ENCODE results near the gene SH2D4B. TPM values are rescaled to one million over a fixed set of nuclear protein-coding genes. Genes with fewer than 3 reads are reported as not detected.
A peak's percentile ranks its signal among the peaks of the same experiment; 100 is the strongest.

SH2D4B gene
- total RNA-seq, 2 experiments from 2014 or later, result 0.11 TPM; not detected in 1

DNA sequence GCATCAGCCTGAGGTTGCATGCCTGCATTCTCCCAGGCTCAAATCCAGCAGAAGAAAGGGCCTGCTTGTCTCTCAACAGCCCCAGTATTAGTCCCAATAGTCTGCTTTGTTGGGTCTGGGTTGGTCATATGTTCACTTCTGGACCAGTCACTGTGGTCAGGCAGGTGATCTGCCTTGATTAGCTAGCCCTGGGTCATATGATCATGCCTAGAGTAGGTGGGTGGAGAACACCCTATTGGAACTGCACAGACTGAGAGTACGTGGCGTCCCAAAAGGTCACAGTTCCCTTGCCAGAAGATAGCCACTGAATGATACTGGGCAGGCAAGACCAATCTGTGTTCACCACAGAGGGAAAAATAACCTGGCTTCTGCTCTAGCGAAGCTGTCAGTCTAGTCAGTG is 80.1 kb downstream of the SH2D4B start:
- no peaks in the 10 kb centered on the region for H3K36me3 Mint-ChIP-seq (ENCODE audit: low read depth)
- DNase-seq (no peak), ATAC-seq (no peak)
- no peak overlapping the region for H3K4me3 Mint-ChIP-seq
- no peaks in the 10 kb centered on the region for H3K4me1 Mint-ChIP-seq
- intact Hi-C loops (cut with DNase I, micrococcal nuclease), result no loop called here
- H3K27me3 Mint-ChIP-seq, result no peaks in the 10 kb centered on the region
- no peaks in the 10 kb centered on the region for H3K9me3 Mint-ChIP-seq (ENCODE audit: low read depth)
- CTCF ChIA-PET, result interaction anchor here (1.1 to 1.5 kb wide), 3 partner anchors 8 to 174 kb away, joined by 3 to 4 read pairs (median 4); no protein-coding TSS in a partner anchor
- H3K27ac Mint-ChIP-seq, result no peak overlapping the region
- POLR2A ChIA-PET, result no interaction called here

DNA sequence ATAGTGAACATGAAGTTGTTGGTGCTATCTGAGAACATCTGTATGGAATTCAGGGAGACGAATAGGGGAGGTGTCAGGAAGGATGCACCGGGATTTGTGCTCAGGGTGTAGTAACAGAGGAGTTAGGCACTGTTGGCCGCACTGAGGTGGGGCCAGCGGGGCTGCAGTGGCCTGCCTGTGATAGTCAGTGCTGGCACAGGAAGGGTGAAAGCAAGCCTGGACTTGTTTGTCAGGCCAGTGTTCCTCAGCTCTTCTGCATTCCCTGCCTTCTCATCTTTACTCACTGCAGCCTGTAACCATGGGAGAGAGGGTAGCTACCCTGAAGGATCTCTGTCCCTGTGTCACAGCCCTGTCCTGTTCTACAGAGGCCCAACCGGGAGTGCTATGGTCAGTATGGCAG is 81.3 kb downstream of the SH2D4B start:
- no peaks in the 10 kb centered on the region for H3K27me3 Mint-ChIP-seq
- POLR2A ChIA-PET, result no interaction called here
- CTCF ChIA-PET, result interaction anchor here (1.1 to 1.4 kb wide), 2 partner anchors 9 to 44 kb away, joined by 4 to 5 read pairs; no protein-coding TSS in a partner anchor
- intact Hi-C loops (cut with DNase I, micrococcal nuclease), result no loop called here
- ATAC-seq (no peak), DNase-seq (no peak)
- no peaks in the 10 kb centered on the region for H3K36me3 Mint-ChIP-seq (ENCODE audit: low read depth)
- H3K4me3 Mint-ChIP-seq, result no peak overlapping the region
- no peak overlapping the region for H3K27ac Mint-ChIP-seq
- no peaks in the 10 kb centered on the region for H3K4me1 Mint-ChIP-seq
- no peaks in the 10 kb centered on the region for H3K9me3 Mint-ChIP-seq (ENCODE audit: low read depth)

GRCh38 chr10:80622153-80622552 is 84.5 kb downstream of the SH2D4B start:
- CTCF ChIA-PET, result no interaction called here
- no peak overlapping the region for H3K27ac Mint-ChIP-seq
- no peaks in the 10 kb centered on the region for H3K9me3 Mint-ChIP-seq (ENCODE audit: low read depth)
- H3K36me3 Mint-ChIP-seq (ENCODE audit: low read depth), result no peaks in the 10 kb centered on the region
- no peaks in the 10 kb centered on the region for H3K4me1 Mint-ChIP-seq
- intact Hi-C loops (cut with DNase I, micrococcal nuclease), result no loop called here
- POLR2A ChIA-PET, result no interaction called here
- ATAC-seq, result no peak
- no peak overlapping the region for H3K4me3 Mint-ChIP-seq
- DNase-seq, result no peak
- peaks cover 4% of the 10 kb centered on the region for H3K27me3 Mint-ChIP-seq

GRCh38 chr10:80630324-80630723 is 92.6 kb downstream of the SH2D4B start:
- no peak for DNase-seq
- peak overlapping the region; percentile 15 for H3K27ac Mint-ChIP-seq
- no peak overlapping the region for H3K4me3 Mint-ChIP-seq
- no peaks in the 10 kb centered on the region for H3K9me3 Mint-ChIP-seq (ENCODE audit: low read depth)
- POLR2A ChIA-PET, result no interaction called here
- no peaks in the 10 kb centered on the region for H3K36me3 Mint-ChIP-seq (ENCODE audit: low read depth)
- no peaks in the 10 kb centered on the region for H3K4me1 Mint-ChIP-seq
- H3K27me3 Mint-ChIP-seq, result peaks cover 4% of the 10 kb centered on the region
- CTCF ChIA-PET, result interaction anchor here (1.0 to 1.3 kb wide), 2 partner anchors 31 to 34 kb away, joined by 3 read pairs; no protein-coding TSS in a partner anchor
- intact Hi-C loops (cut with DNase I, micrococcal nuclease), result no loop called here
- ATAC-seq, result no peak

DNA sequence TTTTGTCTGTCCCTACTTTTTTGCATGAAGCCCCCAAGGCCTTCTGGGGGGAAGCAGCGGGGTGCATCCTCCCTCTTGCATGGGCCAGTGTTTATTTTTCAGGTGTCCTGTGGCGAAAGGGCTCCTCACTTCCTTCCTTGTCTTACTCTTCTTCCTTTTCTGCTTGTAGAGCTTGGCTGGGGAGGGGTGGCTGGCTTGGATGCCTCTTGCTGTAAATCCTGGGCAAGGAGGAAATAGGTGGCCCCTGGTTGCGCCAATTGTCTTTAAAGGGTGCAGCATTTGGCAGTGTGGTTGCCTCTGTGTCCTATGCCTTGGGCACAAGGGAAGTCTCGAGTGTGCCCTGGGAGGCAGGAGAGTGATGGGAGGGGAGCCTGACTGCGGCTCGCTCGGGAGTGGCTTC is 95.0 kb downstream of the SH2D4B start:
- intact Hi-C loops (cut with DNase I, micrococcal nuclease), result no loop called here
- ChIA-PET CTCF (no interaction called here), POLR2A (no interaction called here)
- H3K4me1 Mint-ChIP-seq, result no peaks in the 10 kb centered on the region
- no peaks in the 10 kb centered on the region for H3K9me3 Mint-ChIP-seq (ENCODE audit: low read depth)
- no peaks in the 10 kb centered on the region for H3K36me3 Mint-ChIP-seq (ENCODE audit: low read depth)
- DNase-seq (no peak), ATAC-seq (no peak)
- H3K4me3 Mint-ChIP-seq, result no peak overlapping the region
- no peaks in the 10 kb centered on the region for H3K27me3 Mint-ChIP-seq
- no peak overlapping the region for H3K27ac Mint-ChIP-seq

GRCh38 chr10:80633383-80633860 is 95.7 kb downstream of the SH2D4B start:
- H3K4me3 Mint-ChIP-seq, result no peak overlapping the region
- CTCF ChIA-PET, result no interaction called here

DNA sequence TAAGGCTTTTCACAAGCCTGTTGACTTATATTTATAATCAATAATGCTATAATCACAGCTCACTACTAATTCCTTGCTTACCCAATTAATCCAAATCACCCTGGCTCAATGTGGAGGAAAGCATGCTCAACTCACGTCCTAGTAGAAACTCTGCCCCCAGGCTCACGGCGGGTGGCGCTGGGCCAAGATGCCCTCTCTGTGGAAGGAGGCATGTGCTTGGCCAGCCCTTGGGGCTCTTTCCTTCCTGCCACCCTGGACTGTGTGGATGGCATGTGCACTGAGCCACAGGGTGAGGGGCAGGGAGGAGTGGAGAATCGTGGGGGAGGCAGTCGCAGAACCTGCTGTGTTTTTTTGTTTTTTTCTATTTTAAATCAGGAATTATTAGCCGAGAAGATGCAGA is 96.2 kb downstream of the SH2D4B start:
- ATAC-seq, result no peak
- no peak overlapping the region for H3K4me3 Mint-ChIP-seq
- intact Hi-C loops (cut with DNase I, micrococcal nuclease), result no loop called here
- DNase-seq, result no peak
- H3K9me3 Mint-ChIP-seq (ENCODE audit: low read depth), result no peaks in the 10 kb centered on the region
- CTCF ChIA-PET, result interaction anchor here (0.8 kb wide), 1 partner anchor 173 kb away, joined by 3 read pairs; no protein-coding TSS in a partner anchor
- POLR2A ChIA-PET, result interaction anchor here (0.7 kb wide), 1 partner anchor 65 kb away, joined by 3 read pairs; no protein-coding TSS in a partner anchor
- H3K4me1 Mint-ChIP-seq, result no peaks in the 10 kb centered on the region
- no peak overlapping the region for H3K27ac Mint-ChIP-seq
- peaks cover 6% of the 10 kb centered on the region for H3K27me3 Mint-ChIP-seq
- H3K36me3 Mint-ChIP-seq (ENCODE audit: low read depth), result no peaks in the 10 kb centered on the region

More at GRCh38 chr10:80633383-80633860, 95.7 kb downstream of the SH2D4B start:
- POLR2A ChIA-PET, result interaction anchor here (0.7 kb wide), 1 partner anchor 66 kb away, joined by 3 read pairs; no protein-coding TSS in a partner anchor
- Mint-ChIP-seq H3K27me3 (peaks cover 3% of the 10 kb centered on the region), H3K36me3 (ENCODE audit: low read depth) (no peaks in the 10 kb centered on the region), H3K27ac (no peak overlapping the region), H3K9me3 (ENCODE audit: low read depth) (no peaks in the 10 kb centered on the region), H3K4me1 (no peaks in the 10 kb centered on the region)
- intact Hi-C loops (cut with DNase I, micrococcal nuclease), result no loop called here
- ATAC-seq, result no peak
- no peak for DNase-seq

GRCh38 chr10:80642661-80643060 is 105.0 kb downstream of the SH2D4B start:
- Mint-ChIP-seq H3K4me1 (no peaks in the 10 kb centered on the region), H3K27me3 (peaks cover 17% of the 10 kb centered on the region), H3K36me3 (ENCODE audit: low read depth) (no peaks in the 10 kb centered on the region), H3K9me3 (ENCODE audit: low read depth) (no peaks in the 10 kb centered on the region), H3K27ac (no peak overlapping the region), H3K4me3 (no peak overlapping the region)
- ATAC-seq (no peak), DNase-seq (no peak)
- CTCF ChIA-PET, result no interaction called here
- intact Hi-C loops (cut with DNase I, micrococcal nuclease), result no loop called here
- POLR2A ChIA-PET, result no interaction called here

DNA sequence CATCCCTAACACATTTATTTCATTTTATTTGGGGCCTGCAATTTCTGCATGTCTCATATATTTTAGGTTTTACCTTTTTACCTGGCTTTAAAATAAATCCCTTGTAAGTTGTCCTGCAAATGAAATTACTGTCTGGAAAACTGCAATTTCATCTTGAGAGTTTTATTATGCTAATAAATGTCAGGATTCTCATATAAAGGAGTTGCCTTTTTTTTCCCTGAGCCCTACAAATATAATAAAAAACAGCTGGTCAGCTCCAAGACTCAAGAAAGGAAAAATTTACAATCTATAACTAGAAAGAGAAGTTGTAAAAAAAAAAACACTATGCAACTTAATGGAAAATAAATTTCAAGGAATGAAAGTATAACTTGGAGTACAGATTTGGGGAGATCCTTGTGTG is 108.7 kb downstream of the SH2D4B start:
- H3K36me3 Mint-ChIP-seq (ENCODE audit: low read depth), result no peaks in the 10 kb centered on the region
- H3K9me3 Mint-ChIP-seq (ENCODE audit: low read depth), result no peaks in the 10 kb centered on the region
- no peak overlapping the region for H3K27ac Mint-ChIP-seq
- no peaks in the 10 kb centered on the region for H3K4me1 Mint-ChIP-seq
- intact Hi-C loops (cut with DNase I, micrococcal nuclease), result no loop called here
- ChIA-PET POLR2A (no interaction called here), CTCF (no interaction called here)
- no peak overlapping the region for H3K4me3 Mint-ChIP-seq
- no peak for DNase-seq
- H3K27me3 Mint-ChIP-seq, result peaks cover 5% of the 10 kb centered on the region
- no peak for ATAC-seq

- DNase-seq, result no peak
- peaks cover 5% of the 10 kb centered on the region for H3K27me3 Mint-ChIP-seq
- no peak overlapping the region for H3K27ac Mint-ChIP-seq
- POLR2A ChIA-PET, result no interaction called here
- H3K36me3 Mint-ChIP-seq (ENCODE audit: low read depth), result no peaks in the 10 kb centered on the region
- no peaks in the 10 kb centered on the region for H3K4me1 Mint-ChIP-seq
- no peak for ATAC-seq
- CTCF ChIA-PET, result interaction anchor here (0.6 to 0.9 kb wide), 2 partner anchors 51 to 275 kb away, joined by 3 to 4 read pairs; no protein-coding TSS in a partner anchor
- intact Hi-C loops (cut with DNase I, micrococcal nuclease), result no loop called here
- H3K4me3 Mint-ChIP-seq, result no peak overlapping the region
- H3K9me3 Mint-ChIP-seq (ENCODE audit: low read depth), result no peaks in the 10 kb centered on the region
Measured at GRCh38 chr10:80647173-80647833, 109.6 kb downstream of the SH2D4B start.

- H3K36me3 Mint-ChIP-seq (ENCODE audit: low read depth), result no peaks in the 10 kb centered on the region
- DNase-seq, result no peak
- no peak overlapping the region for H3K4me3 Mint-ChIP-seq
- no peaks in the 10 kb centered on the region for H3K9me3 Mint-ChIP-seq (ENCODE audit: low read depth)
- H3K4me1 Mint-ChIP-seq, result no peaks in the 10 kb centered on the region
- POLR2A ChIA-PET, result no interaction called here
- H3K27ac Mint-ChIP-seq, result no peak overlapping the region
- ATAC-seq, result no peak
- intact Hi-C loops (cut with DNase I, micrococcal nuclease), result no loop called here
- peaks cover 5% of the 10 kb centered on the region for H3K27me3 Mint-ChIP-seq
- CTCF ChIA-PET, result no interaction called here
Measured at GRCh38 chr10:80648106-80648505, 110.4 kb downstream of the SH2D4B start.

- H3K9me3 Mint-ChIP-seq (ENCODE audit: low read depth), result peaks cover 8% of the 10 kb centered on the region
- intact Hi-C loops (cut with DNase I, micrococcal nuclease), result no loop called here
- ATAC-seq, result no peak
- no peak overlapping the region for H3K27ac Mint-ChIP-seq
- H3K4me1 Mint-ChIP-seq, result no peaks in the 10 kb centered on the region
- CTCF ChIA-PET, result interaction anchor here (1.0 kb wide), 1 partner anchor 15 kb away, joined by 5 read pairs; no protein-coding TSS in a partner anchor
- H3K36me3 Mint-ChIP-seq (ENCODE audit: low read depth), result no peaks in the 10 kb centered on the region
- DNase-seq, result no peak
- H3K4me3 Mint-ChIP-seq, result no peak overlapping the region
- POLR2A ChIA-PET, result no interaction called here
- peaks cover 5% of the 10 kb centered on the region for H3K27me3 Mint-ChIP-seq
Measured at GRCh38 chr10:80649183-80649582, 111.5 kb downstream of the SH2D4B start.

All from activated CD4-positive, alpha-beta T cell treated with anti-CD3 and anti-CD28 coated beads for 36 hours (primary cell).